Measurements from ENCODE around the gene PDGFRA. TPM values are rescaled to one million over a fixed set of nuclear protein-coding genes. Genes with fewer than 3 reads are reported as not detected.

The PDGFRA gene
- total and polyA plus RNA-seq, 10 of the 15 experiments (the other 5 are each of a cell fraction or from before 2014, with no cell fraction given): 0.01 to 0.28 (median 0.06) TPM; not detected in 5

- ChIA-PET POLR2A (no interaction called here), RAD21 (ENCODE audit: unreplicated experiment) (interaction anchor here (1.0 to 3.8 kb wide), 2 partner anchors 323 to 1215 kb away, joined by 4 to 19 read pairs; no protein-coding TSS in a partner anchor), SMC1A (ENCODE audit: uncharacterized antibody, unreplicated experiment) (no interaction called here), CTCF (interaction anchor here (1.7 to 4.5 kb wide), 3 partner anchors 300 to 526 kb away, joined by 4 to 68 read pairs (median 44); no protein-coding TSS in a partner anchor)
- Histone ChIP-seq H3K4me3 (no peak overlapping the region), H3K4me1 (ENCODE audit: control insufficient read depth, insufficient read depth, low read length) (peaks cover 10% of the 10 kb centered on the region; the same call in 1 of the 2 replicates), H2AFZ (ENCODE audit: control insufficient read depth, low read depth, low read length) (no peak overlapping the region), H3K27me3 (replicated peaks in 1 of 2; ENCODE audit: control insufficient read depth in 2 of 2, insufficient read depth in 2 of 2, low read length in 1 of 2) (peaks cover 25 to 31% of the 10 kb centered on the region in 2 experiments), H3K36me3 (ENCODE audit: control insufficient read depth in 2 of 2, insufficient read depth in 2 of 2, low read length in 1 of 2) (no peaks in the 10 kb centered on the region), H3K79me2 (ENCODE audit: control insufficient read depth, insufficient read depth, low read length) (no peaks in the 10 kb centered on the region), H3K4me2 (ENCODE audit: control insufficient read depth, insufficient read depth) (no peak overlapping the region), H3K9me3 (replicated peaks; ENCODE audit: control insufficient read depth, insufficient read depth, low read length) (no peaks in the 10 kb centered on the region; the same call in 2 of the 3 replicates), H4K20me1 (ENCODE audit: control insufficient read depth, insufficient read depth) (no peaks in the 10 kb centered on the region), H3K27ac (ENCODE audit: control insufficient read depth, insufficient read depth) (no peak overlapping the region), H3K9ac (ENCODE audit: control insufficient read depth, insufficient read depth, low read length) (no peak overlapping the region)
- FAIRE-seq (no peak), DNase-seq (ENCODE audit: low read depth, low spot score) (no peak), ATAC-seq (no peak)
- BruUV-seq (replicated peaks): no TSS peak
- in situ Hi-C loops (cut with MboI): no loop called here
- TF ChIP-seq SMAD5 (IDR thresholded peaks at IDR 0.05; ENCODE audit: low read depth) (no peak), CREM (IDR thresholded peaks at IDR 0.05; ENCODE audit: low read depth) (no peak), ELK1 (IDR thresholded peaks at IDR 0.05; ENCODE audit: low read depth, low read length) (no peak), HSF1 (IDR thresholded peaks at IDR 0.05; ENCODE audit: low read depth, low read length) (no peak), USF1 (IDR thresholded peaks at IDR 0.05; ENCODE audit: borderline replicate concordance, extremely low read length, insufficient read depth, low read depth, low read length) (no peak), RAD21 (IDR thresholded peaks at IDR 0.05; ENCODE audit: insufficient read depth, low read depth, low read length) (no peak), BHLHE40 (IDR thresholded peaks at IDR 0.05; ENCODE audit: borderline replicate concordance in 1 of 2, low read depth in 2 of 2, low read length in 1 of 2) (no peak), MXI1 (IDR thresholded peaks at IDR 0.05; ENCODE audit: low read depth, low read length) (no peak)
- intact Hi-C loops (cut with micrococcal nuclease; ENCODE audit: unreplicated experiment): loop anchor here (5.0 to 10.0 kb wide), 3 partner anchors 1214 to 1854 kb away; no protein-coding TSS in a partner anchor
- 13% methylated on average over 14 of the region's 20 CpGs for WGBS (ENCODE audit: insufficient coverage, insufficient replicate concordance, low lambda C conversion rate, missing lambda C conversion rate)
Measured at GRCh38 chr4:54231419-54231767, 2.3 kb downstream of the PDGFRA start.
